ENCODE results near the gene L3MBTL3.

DNA sequence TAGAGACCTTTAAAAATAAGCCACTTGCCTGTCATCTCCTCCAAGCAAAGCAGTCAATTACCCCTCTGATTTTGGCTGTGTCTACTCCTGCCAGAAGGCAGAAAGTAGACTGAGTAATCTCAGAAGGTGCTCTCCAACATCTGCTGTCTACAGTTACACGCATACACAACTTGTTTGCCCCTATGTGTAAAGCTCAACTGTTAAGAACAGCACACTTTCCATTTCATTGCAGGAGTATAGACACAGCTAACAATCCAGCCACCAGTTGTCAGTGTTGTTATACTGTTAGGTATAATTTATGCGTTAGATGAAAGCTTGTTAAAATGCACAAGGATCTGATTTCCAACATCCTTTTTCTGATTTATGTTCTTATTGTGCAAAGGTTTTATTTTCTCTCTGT, 116.2 kb downstream of the L3MBTL3 start:
- TF ChIP-seq CBX8 (IDR thresholded peaks at IDR 0.05) (no peak), POLR2A (IDR thresholded peaks at IDR 0.05; ENCODE audit: low read length) (no peak), CHD2 (IDR thresholded peaks at IDR 0.05; ENCODE audit: low read length, partially characterized antibody) (no peak), NFE2L2 (conservative IDR thresholded peaks at IDR 0.05; ENCODE audit: low read length) (no peak), MAFK (IDR thresholded peaks at IDR 0.05; ENCODE audit: partially characterized antibody) (no peak), RFX5 (IDR thresholded peaks at IDR 0.05) (no peak), NR3C1 (IDR thresholded peaks at IDR 0.05) (no peak), SREBF2 (IDR thresholded peaks at IDR 0.05) (no peak)
- TF ChIP-seq, protein P1, sequence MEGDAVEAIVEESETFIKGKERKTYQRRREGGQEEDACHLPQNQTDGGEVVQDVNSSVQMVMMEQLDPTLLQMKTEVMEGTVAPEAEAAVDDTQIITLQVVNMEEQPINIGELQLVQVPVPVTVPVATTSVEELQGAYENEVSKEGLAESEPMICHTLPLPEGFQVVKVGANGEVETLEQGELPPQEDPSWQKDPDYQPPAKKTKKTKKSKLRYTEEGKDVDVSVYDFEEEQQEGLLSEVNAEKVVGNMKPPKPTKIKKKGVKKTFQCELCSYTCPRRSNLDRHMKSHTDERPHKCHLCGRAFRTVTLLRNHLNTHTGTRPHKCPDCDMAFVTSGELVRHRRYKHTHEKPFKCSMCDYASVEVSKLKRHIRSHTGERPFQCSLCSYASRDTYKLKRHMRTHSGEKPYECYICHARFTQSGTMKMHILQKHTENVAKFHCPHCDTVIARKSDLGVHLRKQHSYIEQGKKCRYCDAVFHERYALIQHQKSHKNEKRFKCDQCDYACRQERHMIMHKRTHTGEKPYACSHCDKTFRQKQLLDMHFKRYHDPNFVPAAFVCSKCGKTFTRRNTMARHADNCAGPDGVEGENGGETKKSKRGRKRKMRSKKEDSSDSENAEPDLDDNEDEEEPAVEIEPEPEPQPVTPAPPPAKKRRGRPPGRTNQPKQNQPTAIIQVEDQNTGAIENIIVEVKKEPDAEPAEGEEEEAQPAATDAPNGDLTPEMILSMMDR (IDR thresholded peaks at IDR 0.05), result no peak
- TF ChIP-seq, protein P2, sequence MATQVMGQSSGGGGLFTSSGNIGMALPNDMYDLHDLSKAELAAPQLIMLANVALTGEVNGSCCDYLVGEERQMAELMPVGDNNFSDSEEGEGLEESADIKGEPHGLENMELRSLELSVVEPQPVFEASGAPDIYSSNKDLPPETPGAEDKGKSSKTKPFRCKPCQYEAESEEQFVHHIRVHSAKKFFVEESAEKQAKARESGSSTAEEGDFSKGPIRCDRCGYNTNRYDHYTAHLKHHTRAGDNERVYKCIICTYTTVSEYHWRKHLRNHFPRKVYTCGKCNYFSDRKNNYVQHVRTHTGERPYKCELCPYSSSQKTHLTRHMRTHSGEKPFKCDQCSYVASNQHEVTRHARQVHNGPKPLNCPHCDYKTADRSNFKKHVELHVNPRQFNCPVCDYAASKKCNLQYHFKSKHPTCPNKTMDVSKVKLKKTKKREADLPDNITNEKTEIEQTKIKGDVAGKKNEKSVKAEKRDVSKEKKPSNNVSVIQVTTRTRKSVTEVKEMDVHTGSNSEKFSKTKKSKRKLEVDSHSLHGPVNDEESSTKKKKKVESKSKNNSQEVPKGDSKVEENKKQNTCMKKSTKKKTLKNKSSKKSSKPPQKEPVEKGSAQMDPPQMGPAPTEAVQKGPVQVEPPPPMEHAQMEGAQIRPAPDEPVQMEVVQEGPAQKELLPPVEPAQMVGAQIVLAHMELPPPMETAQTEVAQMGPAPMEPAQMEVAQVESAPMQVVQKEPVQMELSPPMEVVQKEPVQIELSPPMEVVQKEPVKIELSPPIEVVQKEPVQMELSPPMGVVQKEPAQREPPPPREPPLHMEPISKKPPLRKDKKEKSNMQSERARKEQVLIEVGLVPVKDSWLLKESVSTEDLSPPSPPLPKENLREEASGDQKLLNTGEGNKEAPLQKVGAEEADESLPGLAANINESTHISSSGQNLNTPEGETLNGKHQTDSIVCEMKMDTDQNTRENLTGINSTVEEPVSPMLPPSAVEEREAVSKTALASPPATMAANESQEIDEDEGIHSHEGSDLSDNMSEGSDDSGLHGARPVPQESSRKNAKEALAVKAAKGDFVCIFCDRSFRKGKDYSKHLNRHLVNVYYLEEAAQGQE (IDR thresholded peaks at IDR 0.05), result no peak

Data from A549 (cell line).